Psoas muscle (tissue), 8 donors: ENCODE measurements around the gene TNPO1. TPM values are rescaled to one million over a fixed set of nuclear protein-coding genes. Genes with fewer than 3 reads are reported as not detected.

Source experiments
- ATAC-seq, 4 donors: fragments of 200-7000 bp; cut with Tn5 transposase; one replicate each; pipeline ENCODE4 v1.9.1; 2020; ENCODE audit warnings: moderate library complexity in 3 of 4, mild to moderate bottlenecking in 2 of 4
- DNase-seq, 2 donors: peaks; one replicate each; pipeline ENCODE4 v3.0.0-alpha.2; 2020
- H3K27ac ChIP-seq: fragments of 200-600 bp; one replicate; pipeline ENCODE4 v1.8.0; 2022
- H3K27me3 ChIP-seq, 3 donors: fragments of 200-600 bp in 1 of 3; one replicate each; pipeline versions ENCODE4 v1.6.1 to v1.8.0; 2013 to 2022; ENCODE audit warnings: low read length in 2 of 3, mild to moderate bottlenecking in 2 of 3, moderate library complexity in 1 of 3; ENCODE audit not compliant: insufficient read depth in 3 of 3
- H3K36me3 ChIP-seq, 2 donors: fragments of 200-600 bp in 1 of 2; one replicate each; pipeline versions ENCODE4 v1.6.1 to v1.8.0; 2013 to 2022; ENCODE audit warnings: low read depth in 1 of 2, mild to moderate bottlenecking in 1 of 2, moderate library complexity in 1 of 2; ENCODE audit not compliant: insufficient read depth in 1 of 2
- H3K4me1 ChIP-seq: fragments of 200-600 bp; one replicate; pipeline ENCODE4 v1.8.0; 2022
- H3K4me3 ChIP-seq: fragments of 200-600 bp; one replicate; pipeline ENCODE4 v1.8.0; 2022; ENCODE audit warnings: mild to moderate bottlenecking
- H3K9me3 ChIP-seq: fragments of 200-600 bp; one replicate; pipeline ENCODE4 v1.8.0; 2022
- CTCF ChIP-seq: fragments of 200-600 bp; IDR thresholded peaks from one replicate; pipeline ENCODE4 v1.8.0; 2022; ENCODE audit warnings: antibody characterized with exemption
- WGBS, 3 donors: extraction: QIAGEN DNeasy Blood & Tissue Kit; methylation state at CpG; one replicate each; pipeline versions ENCODE4 v1.1.6 to v1.1.7; 2013; 5-methylcytosine and 5-hydroxymethylcytosine counted together
- intact Hi-C, 2 donors: fragments of 100-400 bp; cut with DNase I; formaldehyde crosslinking; loops; one replicate each; pipeline versions ENCODE4 v1.11.0 to v1.14.2; 2022
- polyA plus RNA-seq, 3 donors: library from polyadenylated mRNA; stranded (reverse); fragments of 200-250 nt; gene quantifications; one replicate each; pipeline ENCODE4 v1.2.3, GENCODE V29; 2013
- total RNA-seq, 4 donors: library from RNA; stranded (reverse); fragmentation: NEBNext Ultra II Directional in 2 of 4; extraction: Animal tissue kit (Norgen Biotek cat#: 25700) in 2 of 4; gene quantifications; one replicate each; pipeline versions ENCODE4 v1.2.1 to v1.2.4, GENCODE V29; 2021 to 2023
- donor health status: healthy with polysubstance abuse.
- donor health status: DM: no; HTN: no; CAD: no; lungs with moderate emphysema.
- donor health status: Bipolar disorder and iron deficiency.
- donor health status: healthy.
- donor health status: DM: yes; HTN: yes; CAD: no.
- donor health status: DM: no; HTN: no; CAD: no.
- donor health status: DM: no; HTN: no; CAD: no.
- donor health status: DM: yes; HTN: yes; CAD: no.

The TNPO1 gene
- total and polyA plus RNA-seq, 7 donors = 15.0 to 115 (median 75.0) TPM

- 15 to 46% (median 40%) methylated on average over 1 of the region's 1 CpG for WGBS, 3 donors
- H3K4me3 ChIP-seq = no peak overlapping the region
These were observed 55.0 kb downstream of the TNPO1 start for GRCh38 chr5:72871366-72872024.

GRCh38 chr5:72878854-72879253, 62.4 kb downstream of the TNPO1 start:
- H3K27ac ChIP-seq = no peak overlapping the region
- H3K36me3 ChIP-seq = peaks cover 11 to 100% of the 10 kb centered on the region in 2 donors
- no peaks in the 10 kb centered on the region for H3K4me1 ChIP-seq
- H3K9me3 ChIP-seq = no peaks in the 10 kb centered on the region
- DNase-seq (no peak), ATAC-seq (no peak)
- no peak for TF ChIP-seq CTCF
- 90 to 94% (median 92%) methylated on average over 4 of the region's 4 CpGs for WGBS, 3 donors
- H3K27me3 ChIP-seq = no peaks in the 10 kb centered on the region
- H3K4me3 ChIP-seq = no peak overlapping the region
- intact Hi-C loops = loop anchor here in 1 of 2 donors (10.0 kb wide), 1 partner anchor 686 kb away; the partner anchor contains the start of genes ANKRA2 and UTP15

More at GRCh38 chr5:72871366-72872024, 55.0 kb downstream of the TNPO1 start:
- DNase-seq (no peak), ATAC-seq (peak; percentile 68 to 73 (median 71))
- no peak for TF ChIP-seq CTCF
- peak overlapping the region; percentile 65 for H3K27ac ChIP-seq
- no peaks in the 10 kb centered on the region for H3K27me3 ChIP-seq
- peaks cover 17% of the 10 kb centered on the region for H3K4me1 ChIP-seq
- peaks cover 3 to 80% of the 10 kb centered on the region in 2 donors for H3K36me3 ChIP-seq
- H3K9me3 ChIP-seq = no peaks in the 10 kb centered on the region
- intact Hi-C loops = loop anchor here in 1 of 2 donors (10.0 kb wide), 1 partner anchor 693 kb away; the partner anchor contains the start of genes ANKRA2 and UTP15

GRCh38 chr5:72882989-72883388, 66.5 kb downstream of the TNPO1 start:
- H3K27ac ChIP-seq = no peak overlapping the region
- no peaks in the 10 kb centered on the region for H3K9me3 ChIP-seq
- no peak for ATAC-seq
- H3K36me3 ChIP-seq = peaks cover 17 to 100% of the 10 kb centered on the region in 2 donors
- DNase-seq = no peak
- WGBS, 3 donors = 96% methylated on average over 7 of the region's 7 CpGs
- H3K4me1 ChIP-seq = no peaks in the 10 kb centered on the region
- no peak for TF ChIP-seq CTCF
- intact Hi-C loops = loop anchor here in 1 of 2 donors (2.0 kb wide), 1 partner anchor 14 kb away; no protein-coding TSS in a partner anchor
- no peaks in the 10 kb centered on the region for H3K27me3 ChIP-seq
- H3K4me3 ChIP-seq = no peak overlapping the region

GRCh38 chr5:72883850-72884249, 67.4 kb downstream of the TNPO1 start:
- no peak for TF ChIP-seq CTCF
- Histone ChIP-seq H3K4me1 (no peaks in the 10 kb centered on the region), H3K9me3 (no peaks in the 10 kb centered on the region), H3K36me3 (peaks cover 20 to 100% of the 10 kb centered on the region in 2 donors), H3K27ac (no peak overlapping the region), H3K4me3 (no peak overlapping the region), H3K27me3 (no peaks in the 10 kb centered on the region)
- intact Hi-C loops = loop anchor here in 1 of 2 donors (2.0 kb wide), 1 partner anchor 13 kb away; no protein-coding TSS in a partner anchor
- 95 to 97% (median 96%) methylated on average over 3 of the region's 3 CpGs for WGBS, 3 donors
- ATAC-seq (no peak), DNase-seq (no peak)
